H1 (cell line): ENCODE data around the gene TJP2. TPM values are rescaled to one million over a fixed set of nuclear protein-coding genes. Genes with fewer than 3 reads are reported as not detected.

Experiments used
- CTCF ChIA-PET: fragments of 300-600 bp; sonication (Branson Sonifier 250); formaldehyde crosslinking; loops from one replicate; lab custom pipeline; 2021; ENCODE audit not compliant: partially characterized antibody; lab: Charles Lee
- POLR2A ChIA-PET: fragments of 300-600 bp; sonication (Branson Sonifier 250); formaldehyde crosslinking; loops from one replicate; lab custom pipeline; 2021; ENCODE audit warnings: inconsistent platforms; ENCODE audit not compliant: partially characterized antibody; lab: Charles Lee
- DNase-seq, 2 experiments: peaks; one replicate each; pipeline versions ENCODE4 v3.0.0 to v3.0.0-alpha.2; 2010 to 2022; ENCODE audit warnings: low spot score in 2 of 2, low read depth in 1 of 2, mixed read lengths in 1 of 2
- FAIRE-seq: peaks from 2 replicates; lab custom pipeline; 2011; peaks lifted over from hg19 to GRCh38; lab: Jason Lieb, UNC
- H2AFZ ChIP-seq: 2 replicates; pipeline ENCODE4 v1.8.1; 2012; ENCODE audit warnings: low read length, inconsistent platforms
- H2AK5ac ChIP-seq: 2 replicates; pipeline ENCODE4 v1.6.1; 2013; ENCODE audit warnings: low read depth, low read length
- H2BK120ac ChIP-seq: replicated peaks from 2 replicates; pipeline ENCODE3; 2013; ENCODE audit warnings: low read depth, low read length, inconsistent platforms
- H2BK12ac ChIP-seq: 2 replicates; pipeline ENCODE4 v1.6.1; 2013; ENCODE audit warnings: low read depth, low read length
- H2BK15ac ChIP-seq: 2 replicates; pipeline ENCODE4 v1.6.1; 2013; ENCODE audit warnings: low read length
- H2BK20ac ChIP-seq: 2 replicates; pipeline ENCODE4 v1.6.1; 2013; ENCODE audit warnings: low read length
- H2BK5ac ChIP-seq: 2 replicates; pipeline ENCODE4 v1.6.1; 2013; ENCODE audit warnings: low read depth, low read length
- H3K14ac ChIP-seq: 2 replicates; pipeline ENCODE4 v1.6.1; 2013; ENCODE audit warnings: inconsistent platforms; ENCODE audit not compliant: insufficient read length
- H3K18ac ChIP-seq: 2 replicates; pipeline ENCODE4 v1.6.1; 2013; ENCODE audit warnings: low read length; ENCODE audit errors: extremely low read depth
- H3K23ac ChIP-seq: 2 replicates; pipeline ENCODE4 v1.6.1; 2013; ENCODE audit warnings: inconsistent platforms; ENCODE audit not compliant: insufficient read length
- H3K23me2 ChIP-seq: 2 replicates; pipeline ENCODE4 v1.6.1; 2013; ENCODE audit warnings: low read depth, low read length
- H3K27ac ChIP-seq: 2 replicates; pipeline ENCODE4 v1.6.1; 2011; ENCODE audit warnings: low read depth, low read length, inconsistent platforms
- H3K27me3 ChIP-seq, 4 experiments: replicated peaks in 1 of 4; 1 replicate in 1 of 4; 2 replicates in 3 of 4; pipeline versions ENCODE4 v1.6.1 to v1.8.1; 2011 to 2013; ENCODE audit warnings: low read length in 3 of 4, mild to moderate bottlenecking in 3 of 4, inconsistent platforms in 2 of 4, mixed read lengths in 2 of 4, moderate library complexity in 1 of 4; ENCODE audit not compliant: control insufficient read depth in 3 of 4, insufficient read depth in 3 of 4; ENCODE audit errors: extremely low read depth in 1 of 4
- H3K36me3 ChIP-seq, 4 experiments: 2 replicates each; pipeline versions ENCODE4 v1.6.1 to v1.8.1; 2011 to 2013; ENCODE audit warnings: mild to moderate bottlenecking in 4 of 4, low read length in 3 of 4, moderate library complexity in 2 of 4, control low read depth in 1 of 4, inconsistent platforms in 1 of 4; ENCODE audit not compliant: insufficient read depth in 4 of 4, control insufficient read depth in 2 of 4
- H3K4ac ChIP-seq: replicated peaks from 2 replicates; pipeline ENCODE3; 2013; ENCODE audit warnings: low read length, low read depth, mixed read lengths, inconsistent platforms; ENCODE audit not compliant: insufficient read length
- H3K4me1 ChIP-seq, 4 experiments: replicated peaks in 1 of 4; 1 replicate in 1 of 4; 2 replicates in 3 of 4; pipeline versions ENCODE4 v1.6.1 to v1.8.1; 2011 to 2013; ENCODE audit warnings: low read length in 3 of 4, inconsistent platforms in 2 of 4, mixed read lengths in 1 of 4; ENCODE audit not compliant: insufficient read depth in 4 of 4, control insufficient read depth in 3 of 4
- H3K4me2 ChIP-seq, 2 experiments: 2 replicates each; pipeline versions ENCODE4 v1.6.1 to v1.8.1; 2011 to 2013; ENCODE audit warnings: low read depth in 2 of 2, low read length in 2 of 2, control low read depth in 1 of 2, inconsistent platforms in 1 of 2, mild to moderate bottlenecking in 1 of 2; ENCODE audit not compliant: insufficient read depth in 1 of 2
- H3K4me3 ChIP-seq, 4 experiments: fragments of 200-600, 300-600 bp in 1 of 4; sonication (generic), shearing (Covaris generic), sonication (Bioruptor Twin) in 1 of 4; 2 replicates each; pipeline versions ENCODE4 v1.5.1 to v1.8.1; 2011 to 2016; ENCODE audit warnings: low read length in 4 of 4, low read depth in 3 of 4, control low read depth in 2 of 4, inconsistent platforms in 2 of 4, mild to moderate bottlenecking in 2 of 4, mixed read lengths in 1 of 4, moderate library complexity in 1 of 4; ENCODE audit not compliant: insufficient read depth in 2 of 4; ENCODE audit errors: extremely low read depth in 1 of 4
- H3K56ac ChIP-seq: replicated peaks from 2 replicates; pipeline ENCODE3; 2013; ENCODE audit warnings: low read depth, mild to moderate bottlenecking, mixed read lengths, low read length, inconsistent platforms; ENCODE audit not compliant: insufficient read length
- H3K79me1 ChIP-seq: 2 replicates; pipeline ENCODE4 v1.6.1; 2013; ENCODE audit warnings: low read depth, low read length, control low read depth
- H3K79me2 ChIP-seq, 2 experiments: 2 replicates each; pipeline versions ENCODE4 v1.6.1 to v1.8.1; 2012 to 2013; ENCODE audit warnings: low read length in 2 of 2, mild to moderate bottlenecking in 2 of 2, inconsistent platforms in 1 of 2; ENCODE audit not compliant: insufficient read depth in 2 of 2, control insufficient read depth in 1 of 2
- H3K9ac ChIP-seq, 4 experiments: replicated peaks in 1 of 4; 1 replicate in 1 of 4; 2 replicates in 3 of 4; pipeline versions ENCODE4 v1.6.1 to v1.8.1; 2011 to 2013; ENCODE audit warnings: low read depth in 3 of 4, low read length in 3 of 4, control low read depth in 2 of 4, mild to moderate bottlenecking in 2 of 4, moderate library complexity in 2 of 4, inconsistent platforms in 1 of 4; ENCODE audit errors: extremely low read depth in 1 of 4
- H3K9me3 ChIP-seq, 2 experiments: 2 replicates each; pipeline versions ENCODE4 v1.6.1 to v1.8.1; 2012 to 2013; ENCODE audit warnings: mild to moderate bottlenecking in 2 of 2, moderate library complexity in 2 of 2, control low read depth in 1 of 2, inconsistent platforms in 1 of 2, low read depth in 1 of 2, low read length in 1 of 2, mixed read lengths in 1 of 2; ENCODE audit not compliant: insufficient read depth in 2 of 2
- H4K20me1 ChIP-seq, 2 experiments: replicated peaks in 1 of 2; 2 replicates each; pipeline versions ENCODE3 to v1.8.1; 2011 to 2013; ENCODE audit warnings: inconsistent platforms in 2 of 2, low read length in 2 of 2, mild to moderate bottlenecking in 1 of 2; ENCODE audit not compliant: insufficient read depth in 2 of 2, control insufficient read depth in 1 of 2
- H4K5ac ChIP-seq: 2 replicates; pipeline ENCODE4 v1.6.1; 2013; ENCODE audit warnings: low read length, low read depth, mixed read lengths, inconsistent platforms; ENCODE audit not compliant: insufficient read length
- H4K8ac ChIP-seq: 2 replicates; pipeline ENCODE4 v1.8.0; 2013; ENCODE audit warnings: mild to moderate bottlenecking, moderate library complexity, low read length, inconsistent platforms; ENCODE audit not compliant: insufficient read depth; ENCODE audit errors: extremely low read depth
- H4K91ac ChIP-seq: replicated peaks from 2 replicates; pipeline ENCODE3; 2013; ENCODE audit warnings: low read length, mixed read lengths, inconsistent platforms; ENCODE audit not compliant: insufficient read length
- CBX5 ChIP-seq: fragments of 300-800, 300-1000 bp; sonication (generic); IDR thresholded peaks from 2 replicates; pipeline ENCODE4 v1.7.1; 2016; ENCODE audit warnings: antibody characterized with exemption, low read length, low read depth
- CHD1 ChIP-seq: IDR thresholded peaks from 2 replicates; pipeline ENCODE4 v1.6.1; 2012; ENCODE audit warnings: low read depth, low read length, improper control_type of control experiment
- GABPA ChIP-seq: IDR thresholded peaks from 2 replicates; pipeline ENCODE4 v1.6.1; 2011; ENCODE audit warnings: mild to moderate bottlenecking, low read length, moderate library complexity, borderline replicate concordance; ENCODE audit not compliant: insufficient read depth
- GTF2F1 ChIP-seq: IDR thresholded peaks from 2 replicates; pipeline ENCODE4 v1.6.1; 2012; ENCODE audit warnings: low read depth, low read length, improper control_type of control experiment, borderline replicate concordance
- JUN ChIP-seq: IDR thresholded peaks from 2 replicates; pipeline ENCODE4 v1.6.1; 2011; ENCODE audit warnings: low read depth, mild to moderate bottlenecking, improper control_type of control experiment, low read length
- PHF8 ChIP-seq: fragments of 200-600 bp; sonication (generic); conservative IDR thresholded peaks from 2 replicates; pipeline ENCODE4 v1.7.1; 2012; ENCODE audit warnings: low read depth, mild to moderate bottlenecking, inconsistent platforms, low read length, moderate library complexity
- SP1 ChIP-seq: IDR thresholded peaks from 2 replicates; pipeline ENCODE4 v1.6.1; 2011; ENCODE audit warnings: low read depth, low read length
- SP4 ChIP-seq: IDR thresholded peaks from 2 replicates; pipeline ENCODE4 v1.6.1; 2012; ENCODE audit warnings: low read length, inconsistent platforms
- SRF ChIP-seq: IDR thresholded peaks from 2 replicates; pipeline ENCODE4 v1.6.1; 2011; ENCODE audit warnings: mild to moderate bottlenecking, low read depth, low read length, moderate library complexity
- SUZ12 ChIP-seq: fragments of 200-600 bp; sonication (generic); IDR thresholded peaks from 2 replicates; pipeline ENCODE4 v1.6.1; 2012; ENCODE audit warnings: mild to moderate bottlenecking, inconsistent platforms, low read length, moderate library complexity, mixed read lengths
- TAF1 ChIP-seq: IDR thresholded peaks from 2 replicates; pipeline ENCODE4 v1.6.1; 2011; ENCODE audit warnings: mild to moderate bottlenecking, low read depth, low read length
- TCF12 ChIP-seq: IDR thresholded peaks from 2 replicates; pipeline ENCODE4 v1.6.1; 2011; ENCODE audit warnings: low read depth, mild to moderate bottlenecking, low read length
- WGBS, 2 experiments: shearing (Covaris generic) in 1 of 2; methylation state at CpG; one replicate each; pipeline versions ENCODE4 v1.1.6 to v1.1.7; 2013 to 2015; ENCODE audit warnings: low lambda C conversion rate in 2 of 2, mixed read lengths in 2 of 2, inconsistent platforms in 1 of 2, low coverage in 1 of 2, missing lambda C conversion rate in 1 of 2; ENCODE audit not compliant: insufficient replicate concordance in 2 of 2, insufficient coverage in 1 of 2, insufficient read length in 1 of 2; ENCODE audit errors: extremely low coverage in 1 of 2, missing lambda C conversion rate in 1 of 2; 5-methylcytosine and 5-hydroxymethylcytosine counted together
- polyA plus RNA-seq, 7 experiments: library from polyadenylated mRNA; depleted of rRNA in 3 of 7; stranded (reverse) in 5 of 7; unstranded in 2 of 7; fragments of >200 nt in 5 of 7; fragments of 200-250 nt in 2 of 7; gene quantifications; 1 replicate in 5 of 7; 2 replicates in 1 of 7; 4 replicates in 1 of 7; pipeline versions ENCODE4 v1.2.1 to v1.2.3, GENCODE V29; 2011 to 2013; ENCODE audit warnings: missing spikeins in 2 of 7, mixed read lengths in 2 of 7
- total RNA-seq: library from RNA; stranded (reverse); fragmentation: NEBNext Ultra II Directional; extraction: Animal tissue kit (Norgen Biotek cat#: 25700); gene quantifications from 2 replicates; pipeline ENCODE4 v1.2.1, GENCODE V29; 2021

TJP2 gene
- total and polyA plus RNA-seq, 2 of the 8 experiments (the other 6 are each of a cell fraction or from before 2014, with no cell fraction given): 54.9 to 137 TPM

DNA sequence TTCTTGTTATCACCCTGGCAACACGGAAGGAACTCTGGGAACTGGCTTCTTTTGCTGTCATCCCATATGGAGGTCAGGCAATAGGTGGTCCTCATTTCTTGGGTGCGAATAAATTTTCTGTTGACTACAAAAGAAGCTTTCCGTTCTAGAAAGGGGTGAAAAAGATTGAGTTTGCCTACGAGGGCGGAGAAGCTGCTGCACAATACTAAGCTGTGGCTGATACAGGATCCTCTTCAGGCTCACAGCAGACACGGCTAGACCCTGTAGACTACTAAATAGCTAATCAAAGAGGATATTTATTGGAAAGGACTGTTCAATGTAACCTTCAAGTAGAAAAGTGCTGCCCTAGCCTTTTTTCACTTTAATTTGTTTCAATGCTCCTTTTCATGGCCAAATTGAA is 58.1 kb downstream of the TJP2 start:
- Histone ChIP-seq H4K20me1 (no peaks in the 10 kb centered on the region), H3K36me3 (peaks cover 11 to 51% (median 34%) of the 10 kb centered on the region in 4 experiments), H2BK20ac (no peak overlapping the region; the same call in 1 of the 2 replicates), H3K4me1 (peaks cover 1 to 14% (median 9%) of the 10 kb centered on the region in 4 experiments; a peak in 5 of 7 replicates), H2BK120ac (no peak overlapping the region), H3K18ac (no peak overlapping the region), H3K56ac (no peak overlapping the region), H2BK5ac (peak overlapping the region; percentile 75; the same call in 1 of the 2 replicates), H2BK15ac (no peak overlapping the region), H3K23me2 (no peaks in the 10 kb centered on the region), H3K79me1 (no peaks in the 10 kb centered on the region), H3K27ac (no peak overlapping the region; the same call in 1 of the 2 replicates), H3K27me3 (no peaks in the 10 kb centered on the region), H3K14ac (no peak overlapping the region), H3K4ac (no peak overlapping the region), H4K8ac (no peak overlapping the region), H2AK5ac (no peak overlapping the region), H3K4me3 (peak overlapping the region in 1 of 4 experiments; percentile 4; a peak in 1 of 8 replicates), H3K9ac (no peak overlapping the region), H3K4me2 (peak overlapping the region; percentile 15 to 24; a peak in 2 of 4 replicates), H3K23ac (no peak overlapping the region), H2AFZ (no peak overlapping the region), H4K5ac (no peak overlapping the region), H2BK12ac (no peak overlapping the region; the same call in 1 of the 2 replicates), H4K91ac (no peak overlapping the region), H3K9me3 (no peaks in the 10 kb centered on the region), H3K79me2 (no peaks in the 10 kb centered on the region; a peak in 1 of 4 replicates)
- ChIA-PET POLR2A (interaction anchor here (1.3 to 1.4 kb wide), 3 partner anchors 12 to 76 kb away, joined by 4 to 11 read pairs (median 4); no protein-coding TSS in a partner anchor), CTCF (interaction anchor here (0.9 to 1.5 kb wide), 3 partner anchors 9 to 181 kb away, joined by 3 to 5 read pairs (median 4); no protein-coding TSS in a partner anchor)
- FAIRE-seq (peak; percentile 79), DNase-seq (no peak)
- 54% methylated on average over 6 of the region's 6 CpGs; no CpG with 5 or more reads in 1 of the 2 experiments for WGBS, 2 experiments
- TF ChIP-seq SP1: no peak
- no peak for TF ChIP-seq SUZ12
- TF ChIP-seq CHD1: no peak
- TF ChIP-seq JUN: no peak
- TF ChIP-seq TCF12: no peak
- no peak for TF ChIP-seq SP4
- TF ChIP-seq SRF: no peak
- TF ChIP-seq GTF2F1: no peak
- no peak for TF ChIP-seq GABPA
- TF ChIP-seq PHF8: no peak
- TF ChIP-seq CBX5: no peak
- no peak for TF ChIP-seq TAF1
